ENCODE measurements around the gene LAD1.
A peak's percentile ranks its signal among the peaks of the same experiment; 100 is the strongest.

Gene LAD1

GRCh38 chr1:201391651-201392511 is 7.2 kb downstream of the LAD1 start:
- CTCF ChIA-PET, result interaction anchor here (0.7 to 1.7 kb wide), 2 partner anchors 17 to 68 kb away, joined by 3 read pairs; no protein-coding TSS in a partner anchor
- Mint-ChIP-seq H3K9me3 (no peaks in the 10 kb centered on the region), H3K4me1 (no peaks in the 10 kb centered on the region), H3K27ac (no peak overlapping the region), H3K36me3 (no peaks in the 10 kb centered on the region), H3K27me3 (peaks cover 45% of the 10 kb centered on the region), H3K4me3 (no peak overlapping the region)
- no peak for DNase-seq

GRCh38 chr1:201391225-201391624 is 7.9 kb downstream of the LAD1 start:
- H3K27me3 Mint-ChIP-seq, result peaks cover 45% of the 10 kb centered on the region
- H3K27ac Mint-ChIP-seq, result no peak overlapping the region
- no peaks in the 10 kb centered on the region for H3K9me3 Mint-ChIP-seq
- no peak for DNase-seq
- no peaks in the 10 kb centered on the region for H3K36me3 Mint-ChIP-seq
- CTCF ChIA-PET, result interaction anchor here (1.7 kb wide), 1 partner anchor 18 kb away, joined by 3 read pairs; no protein-coding TSS in a partner anchor
- no peaks in the 10 kb centered on the region for H3K4me1 Mint-ChIP-seq
- no peak overlapping the region for H3K4me3 Mint-ChIP-seq

- H3K4me3 Mint-ChIP-seq, result no peak overlapping the region
- no peak for DNase-seq
- no peaks in the 10 kb centered on the region for H3K36me3 Mint-ChIP-seq
- peaks cover 42% of the 10 kb centered on the region for H3K27me3 Mint-ChIP-seq
- no peaks in the 10 kb centered on the region for H3K9me3 Mint-ChIP-seq
- H3K4me1 Mint-ChIP-seq, result no peaks in the 10 kb centered on the region
- H3K27ac Mint-ChIP-seq, result no peak overlapping the region
- CTCF ChIA-PET, result interaction anchor here (1.2 kb wide), 1 partner anchor 14 kb away, joined by 3 read pairs; no protein-coding TSS in a partner anchor
Measured at GRCh38 chr1:201389051-201389450, 10.1 kb downstream of the LAD1 start.

GRCh38 chr1:201386208-201386607 is 12.9 kb downstream of the LAD1 start:
- CTCF ChIA-PET, result interaction anchor here (0.7 to 3.0 kb wide), 7 partner anchors 10 to 127 kb away, joined by 3 to 16 read pairs (median 3); no protein-coding TSS in a partner anchor
- Mint-ChIP-seq H3K4me1 (no peaks in the 10 kb centered on the region), H3K27me3 (peaks cover 31% of the 10 kb centered on the region)

GRCh38 chr1:201385299-201385891 is 13.7 kb downstream of the LAD1 start:
- H3K27me3 Mint-ChIP-seq, result peaks cover 27% of the 10 kb centered on the region
- CTCF ChIA-PET, result interaction anchor here (0.7 to 3.0 kb wide), 7 partner anchors 10 to 128 kb away, joined by 3 to 16 read pairs (median 3); no protein-coding TSS in a partner anchor
- H3K27ac Mint-ChIP-seq, result no peak overlapping the region
- peak; percentile 65 for DNase-seq
- no peak overlapping the region for H3K4me3 Mint-ChIP-seq
- no peaks in the 10 kb centered on the region for H3K9me3 Mint-ChIP-seq
- no peaks in the 10 kb centered on the region for H3K4me1 Mint-ChIP-seq
- H3K36me3 Mint-ChIP-seq, result no peaks in the 10 kb centered on the region

More at GRCh38 chr1:201386208-201386607, 12.9 kb downstream of the LAD1 start:
- DNase-seq, result no peak
- no peak overlapping the region for H3K4me3 Mint-ChIP-seq
- H3K9me3 Mint-ChIP-seq, result no peaks in the 10 kb centered on the region
- H3K36me3 Mint-ChIP-seq, result no peaks in the 10 kb centered on the region
- no peak overlapping the region for H3K27ac Mint-ChIP-seq

- H3K27me3 Mint-ChIP-seq, result peaks cover 27% of the 10 kb centered on the region
- H3K9me3 Mint-ChIP-seq, result no peaks in the 10 kb centered on the region
- no peak overlapping the region for H3K27ac Mint-ChIP-seq
- no peaks in the 10 kb centered on the region for H3K4me1 Mint-ChIP-seq
- no peak overlapping the region for H3K4me3 Mint-ChIP-seq
- CTCF ChIA-PET, result interaction anchor here (0.7 to 1.6 kb wide), 5 partner anchors 9 to 49 kb away, joined by 3 to 4 read pairs (median 3); no protein-coding TSS in a partner anchor
- no peak for DNase-seq
- H3K36me3 Mint-ChIP-seq, result no peaks in the 10 kb centered on the region
Measured at GRCh38 chr1:201384406-201384782, 14.7 kb downstream of the LAD1 start.

- CTCF ChIA-PET, result interaction anchor here (0.8 to 1.6 kb wide), 4 partner anchors 8 to 26 kb away, joined by 3 to 4 read pairs (median 3); no protein-coding TSS in a partner anchor
- DNase-seq, result no peak
- H3K9me3 Mint-ChIP-seq, result no peaks in the 10 kb centered on the region
Measured at GRCh38 chr1:201383647-201384405, 15.3 kb downstream of the LAD1 start.

GRCh38 chr1:201381130-201381529 is 18.0 kb downstream of the LAD1 start:
- DNase-seq, result no peak
- CTCF ChIA-PET, result interaction anchor here (0.9 kb wide), 1 partner anchor 12 kb away, joined by 3 read pairs; no protein-coding TSS in a partner anchor
- no peaks in the 10 kb centered on the region for H3K36me3 Mint-ChIP-seq
- H3K4me3 Mint-ChIP-seq, result no peak overlapping the region
- H3K27me3 Mint-ChIP-seq, result peaks cover 33% of the 10 kb centered on the region
- H3K4me1 Mint-ChIP-seq, result no peaks in the 10 kb centered on the region
- H3K27ac Mint-ChIP-seq, result no peak overlapping the region
- H3K9me3 Mint-ChIP-seq, result no peaks in the 10 kb centered on the region

More at GRCh38 chr1:201383647-201384405, 15.3 kb downstream of the LAD1 start:
- Mint-ChIP-seq H3K27me3 (peaks cover 27% of the 10 kb centered on the region), H3K4me1 (no peaks in the 10 kb centered on the region), H3K27ac (no peak overlapping the region), H3K36me3 (no peaks in the 10 kb centered on the region), H3K4me3 (no peak overlapping the region)

GRCh38 chr1:201379733-201380242 is 19.3 kb downstream of the LAD1 start:
- CTCF ChIA-PET, result no interaction called here
- H3K27ac Mint-ChIP-seq, result no peak overlapping the region

GRCh38 chr1:201378804-201379203 is 20.3 kb downstream of the LAD1 start:
- no peaks in the 10 kb centered on the region for H3K4me1 Mint-ChIP-seq
- no peaks in the 10 kb centered on the region for H3K9me3 Mint-ChIP-seq
- H3K27me3 Mint-ChIP-seq, result peaks cover 37% of the 10 kb centered on the region
- no peak overlapping the region for H3K4me3 Mint-ChIP-seq
- H3K36me3 Mint-ChIP-seq, result no peaks in the 10 kb centered on the region
- no peak overlapping the region for H3K27ac Mint-ChIP-seq
- no peak for DNase-seq
- CTCF ChIA-PET, result no interaction called here

More at GRCh38 chr1:201379733-201380242, 19.3 kb downstream of the LAD1 start:
- no peak overlapping the region for H3K4me3 Mint-ChIP-seq
- no peaks in the 10 kb centered on the region for H3K36me3 Mint-ChIP-seq
- H3K9me3 Mint-ChIP-seq, result no peaks in the 10 kb centered on the region
- peaks cover 37% of the 10 kb centered on the region for H3K27me3 Mint-ChIP-seq
- DNase-seq, result no peak
- H3K4me1 Mint-ChIP-seq, result no peaks in the 10 kb centered on the region

- no peak for DNase-seq
Measured at GRCh38 chr1:201377611-201378092, 21.5 kb downstream of the LAD1 start, which contains the start of gene TNNT2. Gene TNNT2, minus strand, starts transcription at chr1:201377680. Its CDS starts 4,426 bp downstream, at chr1:201373254.

GRCh38 chr1:201376464-201377374 is 22.4 kb downstream of the LAD1 start:
- CTCF ChIA-PET, result interaction anchor here (3.6 kb wide), 1 partner anchor 9 kb away, joined by 16 read pairs; no protein-coding TSS in a partner anchor
- DNase-seq, result peak; percentile 36

More at GRCh38 chr1:201377611-201378092, 21.5 kb downstream of the LAD1 start, which contains the start of gene TNNT2:
- H3K27ac Mint-ChIP-seq, result no peak within 1 kb of the TSS
- H3K9me3 Mint-ChIP-seq, result no peaks in the 10 kb centered on the region
- no peak within 1 kb of the TSS for H3K4me3 Mint-ChIP-seq
- CTCF ChIA-PET, result no interaction called here
- H3K4me1 Mint-ChIP-seq, result no peaks in the 10 kb centered on the region
- H3K36me3 Mint-ChIP-seq, result no peaks in the 10 kb centered on the region
- peaks cover 40% of the 10 kb centered on the region for H3K27me3 Mint-ChIP-seq

More at GRCh38 chr1:201376464-201377374, 22.4 kb downstream of the LAD1 start:
- Mint-ChIP-seq H3K4me3 (no peak overlapping the region), H3K4me1 (no peaks in the 10 kb centered on the region), H3K36me3 (no peaks in the 10 kb centered on the region), H3K9me3 (no peaks in the 10 kb centered on the region), H3K27me3 (peaks cover 44% of the 10 kb centered on the region), H3K27ac (no peak overlapping the region)

Data from activated naive CD4-positive, alpha-beta T cell treated with anti-CD3 and anti-CD28 coated beads, Interleukin-2, amount 10 ng/mL, durations not matched to agents 7 days and 5 days (primary cell).